Mononuclear cell (primary cell): ENCODE results near the gene CLDND1. TPM values are rescaled to one million over a fixed set of nuclear protein-coding genes. Genes with fewer than 3 reads are reported as not detected.

Experiments used
- H3K27me3 ChIP-seq: 2 replicates; pipeline ENCODE4 v1.6.0; 2011; ENCODE audit warnings: low read length, control low read depth; ENCODE audit not compliant: insufficient read depth
- H3K4me1 ChIP-seq: 2 replicates; pipeline ENCODE4 v1.5.1; 2011; ENCODE audit warnings: mild to moderate bottlenecking, low read length, control low read depth; ENCODE audit not compliant: insufficient read depth
- H3K4me3 ChIP-seq: 2 replicates; pipeline ENCODE4 v1.5.1; 2011; ENCODE audit warnings: mild to moderate bottlenecking, low read length, moderate library complexity
- H3K9me3 ChIP-seq: 2 replicates; pipeline ENCODE4 v1.5.1; 2011; ENCODE audit warnings: low read depth, mild to moderate bottlenecking, control low read depth, low read length
- total RNA-seq: library from RNA; depleted of rRNA; stranded (reverse); fragments of >200 nt; gene quantifications from one replicate; pipeline ENCODE4 v1.2.3, GENCODE V29; 2012

The CLDND1 gene
- total RNA-seq, 1 donor, result 187 TPM

DNA sequence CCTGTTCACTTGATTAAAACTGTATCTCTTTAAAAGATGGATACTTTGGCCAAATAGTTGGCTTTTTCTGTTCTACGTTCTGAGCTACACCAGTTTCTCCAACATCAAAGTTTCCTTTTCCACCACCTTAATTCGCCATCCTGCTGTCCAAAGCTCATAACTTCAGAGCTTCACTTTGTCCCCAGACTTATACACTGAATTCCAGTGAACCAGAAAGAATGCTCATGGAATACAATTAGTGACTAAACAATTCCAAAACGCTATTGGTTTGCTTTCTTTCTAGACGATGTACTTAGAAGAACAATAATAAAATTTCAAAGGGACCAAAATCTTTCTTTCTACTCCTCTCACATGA lies 32.3 kb upstream of the CLDND1 start:
- Histone ChIP-seq H3K9me3 (no peaks in the 10 kb centered on the region), H3K4me1 (peaks cover 29% of the 10 kb centered on the region), H3K4me3 (no peak overlapping the region), H3K27me3 (no peaks in the 10 kb centered on the region)

DNA sequence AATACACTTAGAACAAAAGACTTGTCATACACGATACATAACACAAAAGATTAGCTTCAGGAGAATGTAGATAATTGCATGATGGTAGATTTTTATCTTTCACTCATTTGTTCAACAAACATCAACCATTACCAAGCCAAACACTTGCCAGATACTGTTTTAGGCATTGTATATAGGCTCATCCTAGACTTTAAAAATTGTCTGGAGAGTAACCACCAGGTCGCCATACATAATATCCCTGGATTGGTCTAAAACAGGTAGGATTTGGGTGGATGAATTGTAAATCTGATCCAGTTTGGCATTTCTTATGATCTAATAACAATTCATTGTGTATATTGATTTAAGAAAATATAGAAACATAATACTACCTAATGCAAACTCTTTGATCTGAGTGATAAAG lies 31.9 kb upstream of the CLDND1 start:
- no peaks in the 10 kb centered on the region for H3K9me3 ChIP-seq
- H3K4me3 ChIP-seq, result no peak overlapping the region
- peaks cover 29% of the 10 kb centered on the region for H3K4me1 ChIP-seq
- no peaks in the 10 kb centered on the region for H3K27me3 ChIP-seq

DNA sequence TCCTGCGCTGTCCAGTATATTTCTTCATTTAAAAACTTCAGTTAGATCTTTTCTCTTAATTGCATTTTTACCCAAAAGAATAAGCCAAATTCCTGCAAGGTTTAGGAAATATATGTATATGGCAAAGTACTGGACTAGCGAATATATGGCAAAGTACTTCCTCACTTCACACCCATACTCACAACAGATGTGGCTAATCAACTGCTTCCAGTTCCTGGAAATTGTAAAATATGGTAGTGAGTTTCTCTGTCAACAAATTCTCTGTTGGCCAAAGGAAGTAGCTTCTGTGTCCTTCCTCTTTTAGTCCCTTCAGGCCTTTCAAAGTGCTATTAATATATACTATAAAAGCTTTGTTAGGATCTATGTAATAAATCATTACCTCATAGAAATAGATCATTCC lies 31.1 kb upstream of the CLDND1 start:
- H3K4me1 ChIP-seq, result peaks cover 29% of the 10 kb centered on the region
- no peaks in the 10 kb centered on the region for H3K9me3 ChIP-seq
- H3K27me3 ChIP-seq, result no peaks in the 10 kb centered on the region
- no peak overlapping the region for H3K4me3 ChIP-seq

DNA sequence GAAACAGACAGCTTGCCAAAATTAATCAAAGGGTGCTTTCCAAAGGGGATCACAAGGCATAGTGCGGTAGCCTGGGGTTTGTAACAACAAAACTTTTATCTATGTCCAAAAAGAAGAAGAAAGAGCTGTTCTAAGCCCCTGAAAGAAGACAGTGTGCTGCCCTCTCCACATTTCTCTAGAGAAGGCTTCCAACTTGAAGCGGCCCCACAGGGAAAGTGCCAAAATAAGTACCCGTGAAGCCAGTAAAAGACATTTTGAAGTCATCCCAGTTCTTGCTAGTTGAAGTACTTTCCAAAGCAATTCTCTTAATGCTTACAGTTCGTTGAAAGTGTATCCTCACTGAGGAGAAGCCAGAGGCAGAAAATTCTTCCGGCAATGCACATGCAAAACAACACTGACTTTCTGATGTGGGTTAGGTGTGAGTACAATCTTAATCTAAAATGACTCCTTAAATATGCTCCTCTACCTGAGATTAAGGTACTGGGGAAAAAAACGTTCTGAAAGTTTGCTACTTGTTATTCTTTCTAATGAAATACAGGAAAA lies 30.4 kb upstream of the CLDND1 start:
- Histone ChIP-seq H3K27me3 (no peaks in the 10 kb centered on the region), H3K9me3 (no peaks in the 10 kb centered on the region), H3K4me1 (peaks cover 29% of the 10 kb centered on the region), H3K4me3 (no peak overlapping the region)

DNA sequence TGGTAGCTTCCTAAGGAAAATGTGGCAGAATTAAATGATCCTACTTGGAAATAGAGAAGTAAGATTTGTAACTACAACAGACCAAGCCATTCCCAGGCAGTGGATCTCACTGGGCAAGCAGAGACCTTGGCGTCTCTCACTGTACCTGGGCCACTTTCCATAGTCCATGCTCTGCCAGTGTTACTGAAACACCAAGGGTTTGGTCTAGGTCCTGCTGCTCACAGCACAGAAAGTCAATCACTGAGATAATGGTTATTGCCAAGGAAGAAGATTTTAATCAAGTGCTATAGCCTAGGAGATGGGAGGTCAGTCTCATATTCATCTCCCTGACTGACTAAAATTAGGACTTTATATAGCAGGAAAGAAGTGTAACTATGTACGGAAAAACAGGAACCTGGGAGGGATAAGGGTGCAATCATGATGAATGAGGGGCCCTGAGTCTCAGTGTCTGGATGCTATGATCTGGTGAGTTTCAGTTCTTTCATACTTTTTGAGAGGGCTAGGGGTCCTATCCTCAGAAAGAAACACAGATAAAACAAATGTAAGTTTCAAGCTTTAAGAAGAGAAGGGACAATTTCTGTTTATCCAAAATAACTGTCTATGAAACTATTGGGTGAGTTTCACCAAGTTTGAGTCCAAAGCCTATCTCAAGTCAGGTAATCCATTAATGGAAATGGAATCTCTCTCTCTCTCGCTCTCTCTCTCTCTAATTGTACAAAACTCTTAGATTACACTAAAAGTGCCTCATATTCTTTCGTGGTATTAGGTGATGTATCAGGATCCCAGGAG lies 29.7 kb upstream of the CLDND1 start:
- Histone ChIP-seq H3K27me3 (no peaks in the 10 kb centered on the region), H3K4me1 (peaks cover 29% of the 10 kb centered on the region), H3K9me3 (no peaks in the 10 kb centered on the region), H3K4me3 (no peak overlapping the region)

DNA sequence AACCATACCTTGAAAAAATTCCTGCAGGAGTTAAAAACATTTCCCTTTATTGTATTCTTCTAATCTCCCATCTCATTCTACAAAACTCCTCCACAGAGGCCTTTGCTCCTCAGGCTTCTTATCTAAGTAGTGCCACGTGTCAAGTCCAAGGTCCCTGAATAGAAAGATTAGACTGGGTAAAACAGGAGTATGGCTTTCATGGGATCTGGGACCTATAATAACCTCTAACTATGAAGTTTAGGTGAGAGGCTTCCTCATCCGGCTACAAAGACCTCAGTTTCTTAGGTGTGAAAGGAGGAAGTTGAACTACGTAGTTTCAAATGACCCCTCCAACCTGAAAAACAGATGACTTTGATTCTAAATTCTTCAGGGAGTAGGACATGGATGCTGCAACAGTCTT lies 29.1 kb upstream of the CLDND1 start:
- H3K4me3 ChIP-seq, result no peak overlapping the region
- no peaks in the 10 kb centered on the region for H3K9me3 ChIP-seq
- peaks cover 22% of the 10 kb centered on the region for H3K4me1 ChIP-seq
- no peaks in the 10 kb centered on the region for H3K27me3 ChIP-seq

DNA sequence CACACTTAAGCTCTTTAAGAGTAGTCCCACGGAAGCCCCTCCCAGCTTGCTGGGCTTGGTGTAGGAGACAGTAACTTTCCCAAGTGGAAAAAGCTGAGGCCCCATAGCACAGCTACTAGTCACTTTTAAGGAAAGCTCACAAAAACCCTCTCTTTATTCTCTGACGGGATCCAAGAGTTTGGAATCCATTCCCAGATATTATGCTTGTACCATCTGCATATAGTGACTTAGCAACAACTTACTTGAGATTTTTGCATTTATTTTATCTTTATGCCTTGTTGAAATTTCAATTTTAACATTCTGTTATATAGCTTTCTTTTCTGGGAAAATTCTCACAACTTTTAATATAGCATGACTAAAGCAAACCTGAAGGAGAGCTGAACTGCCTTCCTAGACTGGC lies 28.5 kb upstream of the CLDND1 start:
- peaks cover 17% of the 10 kb centered on the region for H3K4me1 ChIP-seq
- no peak overlapping the region for H3K4me3 ChIP-seq
- no peaks in the 10 kb centered on the region for H3K9me3 ChIP-seq

DNA sequence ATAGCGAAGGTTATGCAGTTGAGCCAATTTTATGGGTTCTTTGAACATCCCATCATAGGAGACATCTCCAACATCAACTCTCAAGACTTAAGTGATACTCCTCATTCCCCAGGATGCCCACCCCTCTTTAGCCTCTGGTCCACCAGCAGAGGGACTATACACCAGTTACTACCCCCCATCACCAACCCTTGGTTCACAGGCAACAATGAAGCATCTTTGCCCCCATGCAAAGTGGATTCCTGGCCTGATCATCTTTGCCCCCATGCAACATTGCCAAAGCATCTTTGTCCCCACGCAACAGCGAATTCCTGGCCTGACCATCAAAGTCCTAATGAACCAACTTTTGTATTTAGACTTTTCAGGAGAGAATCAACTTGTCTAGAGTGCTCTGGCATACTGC lies 28.1 kb upstream of the CLDND1 start:
- H3K9me3 ChIP-seq, result no peaks in the 10 kb centered on the region
- peaks cover 15% of the 10 kb centered on the region for H3K4me1 ChIP-seq
- H3K27me3 ChIP-seq, result no peaks in the 10 kb centered on the region
- no peak overlapping the region for H3K4me3 ChIP-seq

More for the DNA sequence above, 28.5 kb upstream of the CLDND1 start:
- no peaks in the 10 kb centered on the region for H3K27me3 ChIP-seq

DNA sequence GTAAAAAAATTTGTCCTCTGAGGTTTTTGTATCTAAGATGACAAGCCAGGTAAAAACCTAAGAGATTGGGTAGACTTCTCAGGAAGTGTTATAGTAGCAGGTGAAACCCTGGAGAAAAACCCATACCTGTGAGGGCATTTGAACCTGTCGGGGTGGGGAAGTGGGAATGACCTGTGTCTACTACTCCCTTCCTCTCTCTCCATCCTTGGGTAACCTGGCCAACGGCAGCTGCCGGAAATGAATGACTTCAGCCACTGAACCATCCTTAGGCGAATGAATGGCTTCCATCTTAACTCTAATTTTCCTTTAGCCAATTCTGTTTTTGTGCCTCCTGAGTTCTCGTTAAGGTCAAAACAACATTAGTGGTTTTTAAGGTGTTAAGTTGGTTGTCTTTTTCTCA lies 25.8 kb upstream of the CLDND1 start:
- H3K9me3 ChIP-seq, result no peaks in the 10 kb centered on the region
- no peak overlapping the region for H3K4me3 ChIP-seq
- H3K27me3 ChIP-seq, result no peaks in the 10 kb centered on the region
- H3K4me1 ChIP-seq, result peaks cover 13% of the 10 kb centered on the region

DNA sequence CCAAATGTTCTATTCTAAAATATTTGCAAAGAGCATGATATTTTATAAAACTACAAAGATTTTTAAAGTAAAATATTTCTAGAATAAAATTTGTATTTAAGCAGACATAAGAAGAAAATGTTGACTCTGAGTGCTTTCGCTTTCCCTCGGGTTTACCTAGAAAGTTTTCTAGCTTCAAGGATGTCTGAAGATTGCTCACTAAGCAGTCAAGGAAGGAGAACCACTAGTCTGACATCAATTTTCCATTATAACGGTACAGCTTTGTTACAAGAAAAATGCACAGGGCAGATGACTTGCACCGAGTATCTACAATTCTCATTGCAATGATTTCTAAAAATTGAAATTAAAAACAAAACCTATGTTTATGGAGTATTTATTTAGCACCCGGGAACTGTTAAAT lies 23.2 kb upstream of the CLDND1 start:
- no peaks in the 10 kb centered on the region for H3K4me1 ChIP-seq

DNA sequence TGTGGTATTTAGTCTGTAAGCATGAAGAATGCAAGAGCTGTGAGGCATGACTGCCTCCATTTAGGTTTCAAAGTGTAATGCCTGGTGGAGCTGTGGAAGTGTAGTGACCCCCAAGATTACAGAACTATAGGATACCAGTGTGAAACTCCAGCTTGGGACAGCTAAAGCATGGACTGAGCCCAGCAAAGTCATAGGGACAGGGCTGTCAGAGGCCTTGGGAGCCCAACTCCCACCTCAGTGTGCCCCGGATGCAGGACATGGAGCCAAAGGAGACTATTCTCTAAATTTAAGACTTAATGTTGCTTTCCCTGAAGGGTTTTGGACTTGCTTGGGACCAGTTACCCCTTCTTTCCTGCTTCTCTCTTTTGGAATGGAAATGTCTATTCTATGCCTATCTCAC lies 19.9 kb upstream of the CLDND1 start:
- no peak overlapping the region for H3K4me3 ChIP-seq
- no peaks in the 10 kb centered on the region for H3K27me3 ChIP-seq
- no peaks in the 10 kb centered on the region for H3K4me1 ChIP-seq
- no peaks in the 10 kb centered on the region for H3K9me3 ChIP-seq

More for the DNA sequence above, 23.2 kb upstream of the CLDND1 start:
- Histone ChIP-seq H3K9me3 (no peaks in the 10 kb centered on the region), H3K27me3 (no peaks in the 10 kb centered on the region), H3K4me3 (no peak overlapping the region)

DNA sequence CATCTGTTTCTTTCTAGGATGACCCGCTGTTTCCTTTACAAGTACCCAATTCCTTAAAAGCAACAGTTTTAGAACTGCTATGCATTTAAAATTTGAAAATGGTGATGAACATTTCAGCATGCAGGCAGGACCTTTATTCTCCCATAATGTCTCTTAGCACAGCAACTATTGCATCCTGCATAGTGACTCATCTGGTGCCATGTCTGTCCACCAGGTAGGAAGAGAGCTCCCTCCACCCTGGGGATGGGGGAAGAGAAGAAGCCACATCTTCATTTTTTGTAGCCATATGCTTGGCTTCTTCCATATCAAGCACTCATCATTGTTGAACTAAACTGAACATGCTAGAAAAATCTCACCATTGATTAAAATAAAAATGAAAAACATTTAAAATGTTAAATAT lies 19.0 kb upstream of the CLDND1 start:
- H3K4me3 ChIP-seq, result no peak overlapping the region
- H3K4me1 ChIP-seq, result no peaks in the 10 kb centered on the region
- H3K9me3 ChIP-seq, result no peaks in the 10 kb centered on the region
- no peaks in the 10 kb centered on the region for H3K27me3 ChIP-seq

DNA sequence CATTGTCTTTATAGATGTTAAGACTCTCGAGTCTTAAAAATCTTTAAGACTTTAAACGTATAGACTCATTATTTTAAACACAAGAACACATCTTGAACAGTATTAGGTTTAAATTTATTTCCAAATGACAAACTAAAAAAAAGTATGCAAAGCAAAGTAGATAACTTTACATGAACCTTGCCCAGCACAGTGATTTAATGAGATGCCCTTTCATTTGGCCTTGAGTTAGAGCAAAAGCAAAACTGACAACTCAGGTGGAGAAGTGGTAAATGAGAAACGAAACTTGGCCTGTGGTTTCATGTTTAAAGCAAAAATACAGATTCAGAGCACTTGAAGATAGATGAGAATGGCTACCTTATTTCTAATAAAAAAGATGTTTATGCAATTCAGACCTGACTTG lies 17.6 kb upstream of the CLDND1 start:
- no peaks in the 10 kb centered on the region for H3K27me3 ChIP-seq
- H3K9me3 ChIP-seq, result no peaks in the 10 kb centered on the region
- H3K4me3 ChIP-seq, result no peak overlapping the region
- H3K4me1 ChIP-seq, result no peaks in the 10 kb centered on the region

DNA sequence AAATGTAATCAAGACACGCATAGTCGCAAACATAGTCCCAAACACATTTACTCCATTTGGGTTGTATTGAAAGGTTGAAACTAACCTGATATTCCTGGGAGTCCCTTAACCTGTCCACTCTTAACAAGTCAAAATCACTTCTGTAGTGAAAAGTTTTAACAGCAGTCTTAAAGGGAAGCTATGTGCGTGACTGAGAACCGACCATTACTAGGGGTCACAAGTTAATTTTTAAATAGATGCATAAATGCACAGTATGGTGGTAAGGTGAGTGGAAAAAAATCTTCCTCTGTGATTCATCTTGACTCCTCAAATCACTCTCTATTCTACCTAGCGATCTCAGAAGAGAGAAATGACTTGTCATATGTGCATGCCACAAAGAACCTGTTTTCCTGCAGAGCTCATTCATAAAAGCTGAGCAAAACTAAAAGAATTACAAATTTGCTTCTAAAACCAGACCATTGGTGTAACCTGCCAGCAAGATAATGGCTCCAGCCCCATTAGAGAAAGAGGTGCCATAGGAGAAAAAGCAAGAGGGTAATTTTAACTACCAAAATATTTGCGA lies 13.8 kb upstream of the CLDND1 start:
- no peaks in the 10 kb centered on the region for H3K9me3 ChIP-seq
- H3K27me3 ChIP-seq, result no peaks in the 10 kb centered on the region
- H3K4me1 ChIP-seq, result no peaks in the 10 kb centered on the region
- H3K4me3 ChIP-seq, result no peak overlapping the region

DNA sequence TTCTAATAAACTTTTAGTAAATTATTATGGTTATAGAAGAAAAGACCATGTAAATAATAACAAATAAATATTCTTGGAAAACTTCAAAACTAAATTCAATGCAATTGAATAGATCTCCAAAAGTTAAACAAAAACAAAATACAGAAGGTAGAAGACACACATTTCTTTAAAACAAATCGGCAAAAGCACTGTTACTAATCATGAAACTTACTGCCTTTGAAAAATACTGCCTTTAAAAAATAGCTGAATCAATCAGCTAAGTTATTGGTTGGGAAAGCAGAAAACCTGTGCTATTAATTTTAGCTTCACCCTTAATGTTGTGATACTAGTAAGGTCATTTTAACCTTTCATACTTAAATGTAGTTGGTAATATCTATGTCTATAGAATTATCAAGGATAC lies 12.0 kb upstream of the CLDND1 start:
- H3K4me3 ChIP-seq, result no peak overlapping the region
- no peaks in the 10 kb centered on the region for H3K4me1 ChIP-seq
- H3K9me3 ChIP-seq, result no peaks in the 10 kb centered on the region
- no peaks in the 10 kb centered on the region for H3K27me3 ChIP-seq

DNA sequence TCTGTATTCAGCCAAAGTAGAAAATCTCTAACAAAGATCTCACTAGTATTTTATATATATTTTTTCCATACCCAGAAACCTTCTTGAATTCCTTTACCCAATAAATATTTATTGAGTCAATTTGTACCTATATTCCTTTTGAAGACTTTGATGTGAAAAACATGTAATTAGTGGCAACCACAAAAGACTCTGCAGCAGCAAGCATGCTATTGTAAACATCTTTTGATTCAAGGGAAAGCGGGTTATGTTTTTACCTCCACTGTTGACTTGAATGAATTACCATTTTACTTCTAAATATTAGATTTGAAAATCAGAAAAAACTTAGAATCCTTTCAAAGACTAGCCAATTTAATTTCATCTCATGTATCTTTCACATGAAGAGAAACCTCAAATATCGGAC lies 11.5 kb upstream of the CLDND1 start:
- Histone ChIP-seq H3K27me3 (no peaks in the 10 kb centered on the region), H3K4me3 (no peak overlapping the region), H3K9me3 (no peaks in the 10 kb centered on the region), H3K4me1 (no peaks in the 10 kb centered on the region)
